Measurements from ENCODE around the gene CELF5. TPM values are rescaled to one million over a fixed set of nuclear protein-coding genes. Genes with fewer than 3 reads are reported as not detected.
"Not testable (repeated sequence)": the region's sequence is repeated elsewhere in the genome, so short reads cannot be mapped to it uniquely, and the experiment has no call there.

Gene CELF5
- total RNA-seq, 1 experiment from 2014 or later, result 2.5 TPM

DNA sequence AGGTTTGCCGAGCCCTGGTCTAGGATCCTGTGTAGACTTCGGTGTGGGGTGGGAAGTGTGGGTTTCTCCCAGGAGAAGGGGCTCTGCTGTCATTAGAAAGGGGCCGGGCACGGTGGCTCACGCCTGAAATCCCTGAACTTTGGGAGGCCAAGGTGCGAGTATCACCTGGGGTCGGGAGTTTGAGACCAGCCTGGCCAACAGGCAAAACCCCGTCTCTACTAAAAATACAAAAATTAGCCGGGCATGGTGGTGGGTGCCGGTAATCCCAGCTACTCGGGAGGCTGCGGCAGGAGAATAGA is 32.7 kb upstream of the CELF5 start:
- Histone ChIP-seq H3K36me3 (ENCODE audit: control insufficient read depth in 1 of 2, insufficient read depth in 2 of 2, low read length in 2 of 2) (peaks cover 6 to 51% of the 10 kb centered on the region in 2 experiments; a peak in 3 of 4 replicates), H3K4me1 (ENCODE audit: control insufficient read depth in 1 of 2, insufficient read depth in 2 of 2, low read length in 2 of 2) (peaks cover 10 to 24% of the 10 kb centered on the region in 2 experiments; a peak in 3 of 4 replicates), H3K79me2 (ENCODE audit: insufficient read depth, low read length) (peaks cover 91% of the 10 kb centered on the region)
- RAD21 ChIA-PET (ENCODE audit: low non-redundant PET in 1 of 2, low total read pairs in 2 of 2, uncharacterized antibody in 2 of 2, unreplicated experiment in 2 of 2); H3K4me3 ChIP-seq (replicated peaks in 1 of 2; ENCODE audit: low read depth in 1 of 2, low read length in 2 of 2); H4K20me1 ChIP-seq (ENCODE audit: insufficient read depth); intact Hi-C loops (cut with micrococcal nuclease); H3K9me3 ChIP-seq (ENCODE audit: control insufficient read depth in 1 of 2, insufficient read depth in 1 of 2, low read depth in 1 of 2, low read length in 2 of 2); BruUV-seq (replicated peaks); POLR2A ChIA-PET; H3K9ac ChIP-seq (ENCODE audit: low read length); H3K27me3 ChIP-seq (ENCODE audit: insufficient read depth, low read length); H2AFZ ChIP-seq (ENCODE audit: low read depth, low read length, poor library complexity, severe bottlenecking); CTCF ChIA-PET; H3K4me2 ChIP-seq (ENCODE audit: low read length); H3K27ac ChIP-seq (ENCODE audit: low read depth, low read length); ATAC-seq; H3K9me2 ChIP-seq (ENCODE audit: insufficient read depth); DNase-seq (ENCODE audit: low read depth, low spot score): not testable (repeated sequence)

DNA sequence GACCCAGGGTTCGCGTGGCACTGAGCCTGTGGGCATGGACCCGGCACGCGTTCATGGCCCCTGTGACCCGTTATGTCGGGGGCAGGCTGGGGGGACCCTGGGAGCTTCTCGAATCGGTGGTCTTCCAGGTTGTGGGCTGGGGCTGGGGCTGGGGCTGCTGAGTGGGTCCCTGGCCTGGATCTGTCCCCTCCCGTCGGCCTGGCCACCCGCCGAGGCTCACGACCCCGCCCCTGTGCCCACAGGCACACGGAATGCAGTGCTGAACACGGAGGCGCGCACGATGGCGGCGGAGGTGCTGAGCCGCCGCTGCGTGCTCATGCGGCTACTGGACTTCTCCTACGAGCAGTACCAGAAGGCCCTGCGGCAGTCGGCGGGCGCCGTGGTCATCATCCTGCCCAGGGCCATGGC is 32.2 kb upstream of the CELF5 start:
- intact Hi-C loops (cut with micrococcal nuclease), result no loop called here
- H3K79me2 ChIP-seq (ENCODE audit: insufficient read depth, low read length), result peaks cover 86% of the 10 kb centered on the region
- no peaks in the 10 kb centered on the region for H3K9me2 ChIP-seq (ENCODE audit: insufficient read depth)
- H3K27me3 ChIP-seq (ENCODE audit: insufficient read depth, low read length), result no peaks in the 10 kb centered on the region
- POLR2A ChIA-PET, result no interaction called here
- H3K9me3 ChIP-seq (ENCODE audit: control insufficient read depth in 1 of 2, insufficient read depth in 1 of 2, low read depth in 1 of 2, low read length in 2 of 2), result no peaks in the 10 kb centered on the region
- H3K9ac ChIP-seq (ENCODE audit: low read length), result no peak overlapping the region
- DNase-seq (ENCODE audit: low read depth, low spot score) (no peak), ATAC-seq (no peak)
- H3K4me1 ChIP-seq (ENCODE audit: control insufficient read depth in 1 of 2, insufficient read depth in 2 of 2, low read length in 2 of 2), result peaks cover 7 to 19% of the 10 kb centered on the region in 2 experiments; a peak in 3 of 4 replicates
- TF ChIP-seq ZFX (IDR thresholded peaks at IDR 0.05) (no peak), ELF1 (IDR thresholded peaks at IDR 0.05; ENCODE audit: borderline replicate concordance, low read depth) (no peak), TCF7L2 (IDR thresholded peaks at IDR 0.05; ENCODE audit: borderline replicate concordance, extremely low read depth, insufficient read depth, insufficient read length) (no peak), POLR2A (IDR thresholded peaks at IDR 0.05; ENCODE audit: borderline replicate concordance, extremely low read depth, insufficient read depth, insufficient read length) (no peak), ZNF274 (IDR thresholded peaks at IDR 0.05; ENCODE audit: low read depth, low read length) (no peak), POLR2AphosphoS5 (IDR thresholded peaks at IDR 0.05; ENCODE audit: low read depth, low read length) (no peak)
- TF ChIP-seq, protein P1, sequence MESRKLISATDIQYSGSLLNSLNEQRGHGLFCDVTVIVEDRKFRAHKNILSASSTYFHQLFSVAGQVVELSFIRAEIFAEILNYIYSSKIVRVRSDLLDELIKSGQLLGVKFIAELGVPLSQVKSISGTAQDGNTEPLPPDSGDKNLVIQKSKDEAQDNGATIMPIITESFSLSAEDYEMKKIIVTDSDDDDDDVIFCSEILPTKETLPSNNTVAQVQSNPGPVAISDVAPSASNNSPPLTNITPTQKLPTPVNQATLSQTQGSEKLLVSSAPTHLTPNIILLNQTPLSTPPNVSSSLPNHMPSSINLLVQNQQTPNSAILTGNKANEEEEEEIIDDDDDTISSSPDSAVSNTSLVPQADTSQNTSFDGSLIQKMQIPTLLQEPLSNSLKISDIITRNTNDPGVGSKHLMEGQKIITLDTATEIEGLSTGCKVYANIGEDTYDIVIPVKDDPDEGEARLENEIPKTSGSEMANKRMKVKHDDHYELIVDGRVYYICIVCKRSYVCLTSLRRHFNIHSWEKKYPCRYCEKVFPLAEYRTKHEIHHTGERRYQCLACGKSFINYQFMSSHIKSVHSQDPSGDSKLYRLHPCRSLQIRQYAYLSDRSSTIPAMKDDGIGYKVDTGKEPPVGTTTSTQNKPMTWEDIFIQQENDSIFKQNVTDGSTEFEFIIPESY (IDR thresholded peaks at IDR 0.05; ENCODE audit: extremely low read depth, insufficient replicate concordance, low read length), result no peak
- H3K36me3 ChIP-seq (ENCODE audit: control insufficient read depth in 1 of 2, insufficient read depth in 2 of 2, low read length in 2 of 2), result peaks cover 6 to 53% of the 10 kb centered on the region in 2 experiments; a peak in 3 of 4 replicates
- H3K27ac ChIP-seq (ENCODE audit: low read depth, low read length), result no peak overlapping the region
- no peak overlapping the region for H2AFZ ChIP-seq (ENCODE audit: low read depth, low read length, poor library complexity, severe bottlenecking)
- BruUV-seq (replicated peaks), result no TSS peak
- H3K4me2 ChIP-seq (ENCODE audit: low read length), result no peak overlapping the region
- H3K4me3 ChIP-seq (replicated peaks in 1 of 2; ENCODE audit: low read depth in 1 of 2, low read length in 2 of 2), result no peak overlapping the region
- CTCF ChIA-PET, result no interaction called here
- peaks cover 9% of the 10 kb centered on the region; the same call in 1 of the 2 replicates for H4K20me1 ChIP-seq (ENCODE audit: insufficient read depth)
- RAD21 ChIA-PET (ENCODE audit: low non-redundant PET in 1 of 2, low total read pairs in 2 of 2, uncharacterized antibody in 2 of 2, unreplicated experiment in 2 of 2), result no interaction called here

All from HCT116 (cell line).